Large intestine (tissue), 3 donors: ENCODE data around the gene PAH. TPM values are rescaled to one million over a fixed set of nuclear protein-coding genes. Genes with fewer than 3 reads are reported as not detected.
"Not testable (repeated sequence)": the region's sequence is repeated elsewhere in the genome, so short reads cannot be mapped to it uniquely, and the experiment has no call there.

ENCODE experiments used
- DNase-seq, 2 donors: peaks; one replicate each; pipeline versions ENCODE4 v3.0.0 to v3.0.0-alpha.2; 2013
- H3K27ac ChIP-seq: one replicate; pipeline ENCODE4 v1.5.1; 2013; ENCODE audit warnings: low read length
- H3K27me3 ChIP-seq: 2 replicates; pipeline ENCODE4 v1.6.1; 2013; ENCODE audit warnings: low read length; ENCODE audit not compliant: control insufficient read depth, insufficient read depth
- H3K36me3 ChIP-seq: 2 replicates; pipeline ENCODE4 v1.6.1; 2013; ENCODE audit warnings: low read length; ENCODE audit not compliant: control insufficient read depth, insufficient read depth
- H3K4me1 ChIP-seq: one replicate; pipeline ENCODE4 v1.6.1; 2013; ENCODE audit warnings: low read length; ENCODE audit not compliant: control insufficient read depth, insufficient read depth
- H3K4me3 ChIP-seq: one replicate; pipeline ENCODE4 v1.5.1; 2013; ENCODE audit warnings: low read length
- H3K9me3 ChIP-seq: one replicate; pipeline ENCODE4 v1.6.1; 2013; ENCODE audit warnings: mild to moderate bottlenecking, low read depth, low read length, moderate library complexity; ENCODE audit not compliant: control insufficient read depth
- WGBS: methylation state at CpG from one replicate; pipeline ENCODE4 v1.1.5; 2013; ENCODE audit warnings: low lambda C conversion rate; ENCODE audit not compliant: insufficient coverage; 5-methylcytosine and 5-hydroxymethylcytosine counted together
- polyA plus RNA-seq: library from polyadenylated mRNA; unstranded; fragments of 120-200 nt; gene quantifications from one replicate; pipeline ENCODE4 v1.2.1, GENCODE V29; 2013

Gene PAH
- polyA plus RNA-seq, 1 donor = 172 TPM

- Histone ChIP-seq H3K4me3 (no peak overlapping the region), H3K4me1 (no peaks in the 10 kb centered on the region), H3K9me3 (no peaks in the 10 kb centered on the region), H3K27ac (no peak overlapping the region), H3K36me3 (no peaks in the 10 kb centered on the region), H3K27me3 (no peaks in the 10 kb centered on the region)
- no peak for DNase-seq
- WGBS = no CpG with 5 or more reads among the region's 2 CpGs
Measured at GRCh38 chr12:102847131-102847530, 69.9 kb downstream of the PAH start.

GRCh38 chr12:102833687-102834441 is 83.2 kb downstream of the PAH start:
- H3K27me3 ChIP-seq = no peaks in the 10 kb centered on the region
- no peaks in the 10 kb centered on the region for H3K9me3 ChIP-seq
- H3K4me3 ChIP-seq = no peak overlapping the region
- no CpG with 5 or more reads among the region's 10 CpGs for WGBS
- H3K4me1 ChIP-seq = no peaks in the 10 kb centered on the region
- H3K27ac ChIP-seq = no peak overlapping the region
- DNase-seq = no peak
- no peaks in the 10 kb centered on the region for H3K36me3 ChIP-seq

GRCh38 chr12:102832826-102833225 is 84.2 kb downstream of the PAH start:
- DNase-seq, H3K27ac ChIP-seq, H3K9me3 ChIP-seq, H3K4me1 ChIP-seq, H3K36me3 ChIP-seq, H3K4me3 ChIP-seq, H3K27me3 ChIP-seq: not testable (repeated sequence)
- no CpG with 5 or more reads among the region's 24 CpGs for WGBS

GRCh38 chr12:102824218-102824835 is 92.7 kb downstream of the PAH start:
- no peak overlapping the region for H3K4me3 ChIP-seq
- H3K9me3 ChIP-seq = no peaks in the 10 kb centered on the region
- no peaks in the 10 kb centered on the region for H3K4me1 ChIP-seq
- H3K27ac ChIP-seq = no peak overlapping the region
- no CpG with 5 or more reads among the region's 36 CpGs for WGBS
- H3K36me3 ChIP-seq = no peaks in the 10 kb centered on the region
- peaks cover 22% of the 10 kb centered on the region for H3K27me3 ChIP-seq
- DNase-seq = peak; percentile 13 to 24

- WGBS = no CpG with 5 or more reads among the region's 5 CpGs
- Histone ChIP-seq H3K27ac (no peak overlapping the region), H3K9me3 (no peaks in the 10 kb centered on the region), H3K36me3 (no peaks in the 10 kb centered on the region), H3K27me3 (peaks cover 22% of the 10 kb centered on the region), H3K4me1 (no peaks in the 10 kb centered on the region), H3K4me3 (no peak overlapping the region)
- no peak for DNase-seq
Measured at GRCh38 chr12:102821149-102821548, 95.9 kb downstream of the PAH start.

GRCh38 chr12:102816816-102817434 is 100.1 kb downstream of the PAH start:
- 7% methylated on average over 4 of the region's 5 CpGs for WGBS

GRCh38 chr12:102814691-102815367 is 102.2 kb downstream of the PAH start:
- no CpG with 5 or more reads among the region's 2 CpGs for WGBS
- Histone ChIP-seq H3K36me3 (no peaks in the 10 kb centered on the region), H3K27me3 (peaks cover 10% of the 10 kb centered on the region), H3K9me3 (no peaks in the 10 kb centered on the region), H3K4me1 (no peaks in the 10 kb centered on the region), H3K27ac (no peak overlapping the region), H3K4me3 (no peak overlapping the region)
- DNase-seq = no peak

More at GRCh38 chr12:102816816-102817434, 100.1 kb downstream of the PAH start:
- no peak for DNase-seq
- H3K27me3 ChIP-seq = peaks cover 10% of the 10 kb centered on the region
- no peaks in the 10 kb centered on the region for H3K36me3 ChIP-seq
- no peak overlapping the region for H3K4me3 ChIP-seq
- no peak overlapping the region for H3K27ac ChIP-seq
- H3K4me1 ChIP-seq = no peaks in the 10 kb centered on the region
- no peaks in the 10 kb centered on the region for H3K9me3 ChIP-seq

GRCh38 chr12:102812344-102812743 is 104.7 kb downstream of the PAH start:
- no peaks in the 10 kb centered on the region for H3K4me1 ChIP-seq
- no peak for DNase-seq
- H3K4me3 ChIP-seq = no peak overlapping the region
- no peak overlapping the region for H3K27ac ChIP-seq
- WGBS = 30% methylated on average over 2 of the region's 8 CpGs
- H3K27me3 ChIP-seq = peaks cover 10% of the 10 kb centered on the region
- no peaks in the 10 kb centered on the region for H3K9me3 ChIP-seq
- no peaks in the 10 kb centered on the region for H3K36me3 ChIP-seq

GRCh38 chr12:102811110-102811737 is 105.8 kb downstream of the PAH start:
- H3K4me1 ChIP-seq = no peaks in the 10 kb centered on the region
- H3K27me3 ChIP-seq = peaks cover 10% of the 10 kb centered on the region
- no peak overlapping the region for H3K4me3 ChIP-seq
- no peak overlapping the region for H3K27ac ChIP-seq
- no peaks in the 10 kb centered on the region for H3K9me3 ChIP-seq
- no peak for DNase-seq
- WGBS = 13% methylated on average over 3 of the region's 6 CpGs
- no peaks in the 10 kb centered on the region for H3K36me3 ChIP-seq

- H3K4me3 ChIP-seq = no peak overlapping the region
- no peak for DNase-seq
- H3K36me3 ChIP-seq = no peaks in the 10 kb centered on the region
- H3K27ac ChIP-seq = no peak overlapping the region
- peaks cover 10% of the 10 kb centered on the region for H3K27me3 ChIP-seq
- 90% methylated on average over 2 of the region's 3 CpGs for WGBS
- H3K4me1 ChIP-seq = no peaks in the 10 kb centered on the region
- no peaks in the 10 kb centered on the region for H3K9me3 ChIP-seq
Measured at GRCh38 chr12:102808412-102808811, 108.6 kb downstream of the PAH start.
